GM23338 (cell line): ENCODE results near the gene KCNH4. TPM values are rescaled to one million over a fixed set of nuclear protein-coding genes. Genes with fewer than 3 reads are reported as not detected.

Experiments
- ATAC-seq: fragments of 200-7000 bp; cut with Tn5 transposase; 3 replicates; pipeline ENCODE4 v1.9.1; 2020
- DNase-seq: peaks from one replicate; pipeline ENCODE4 v3.0.0-alpha.2; 2015; ENCODE audit warnings: low spot score
- H2AFZ ChIP-seq: fragments of 200-600 bp; sonication (generic); 2 replicates; pipeline ENCODE4 v1.8.0; 2016; ENCODE audit warnings: antibody characterized with exemption, mild to moderate bottlenecking, moderate library complexity
- H3F3A ChIP-seq: fragments of 200-600 bp; sonication (generic); replicated peaks from 2 replicates; pipeline ENCODE4 v1.8.0; 2017; ENCODE audit warnings: antibody characterized with exemption, mixed run types, low read depth
- H3K27ac ChIP-seq: fragments of 200-600 bp; sonication (generic); 2 replicates; pipeline ENCODE4 v1.6.1; 2016; ENCODE audit warnings: low read depth
- H3K27me3 ChIP-seq: fragments of 200-600 bp; sonication (generic); 2 replicates; pipeline ENCODE4 v1.8.0; 2016; ENCODE audit warnings: mild to moderate bottlenecking, mixed run types, moderate library complexity; ENCODE audit not compliant: insufficient read depth
- H3K36me3 ChIP-seq: fragments of 200-600 bp; sonication (generic); 2 replicates; pipeline ENCODE4 v1.8.0; 2016; ENCODE audit warnings: mild to moderate bottlenecking; ENCODE audit not compliant: insufficient read depth
- H3K4me1 ChIP-seq: fragments of 200-600 bp; sonication (generic); 2 replicates; pipeline ENCODE4 v1.8.0; 2016; ENCODE audit warnings: mild to moderate bottlenecking, moderate library complexity; ENCODE audit not compliant: insufficient read depth
- H3K4me2 ChIP-seq: fragments of 200-600 bp; sonication (generic); 2 replicates; pipeline ENCODE4 v1.7.1; 2017; ENCODE audit warnings: mixed run types
- H3K4me3 ChIP-seq: fragments of 200-600 bp; sonication (generic); 2 replicates; pipeline ENCODE4 v1.6.1; 2016; ENCODE audit warnings: mixed run types
- H3K79me2 ChIP-seq: fragments of 200-600 bp; sonication (generic); replicated peaks from 2 replicates; pipeline ENCODE4 v1.8.0; 2017; ENCODE audit warnings: mild to moderate bottlenecking; ENCODE audit not compliant: insufficient read depth
- H3K9me2 ChIP-seq: fragments of 200-600 bp; sonication (generic); 2 replicates; pipeline ENCODE4 v1.8.0; 2017; ENCODE audit not compliant: insufficient read depth
- H4K20me1 ChIP-seq: fragments of 200-600 bp; sonication (generic); replicated peaks from 2 replicates; pipeline ENCODE4 v1.8.0; 2017; ENCODE audit warnings: mild to moderate bottlenecking; ENCODE audit not compliant: insufficient read depth
- H3K27ac Mint-ChIP-seq: 2 replicates; pipeline ENCODE4 v1.8.0; 2020; ENCODE audit warnings: inconsistent platforms, mild to moderate bottlenecking, moderate library complexity, mixed read lengths
- H3K27me3 Mint-ChIP-seq: 3 replicates; pipeline ENCODE4 v1.8.0; 2022; ENCODE audit warnings: low read depth, mild to moderate bottlenecking, moderate library complexity, mixed read lengths, inconsistent platforms; ENCODE audit not compliant: insufficient read depth, poor library complexity
- H3K36me3 Mint-ChIP-seq: 3 replicates; pipeline ENCODE4 v1.8.0; 2021; ENCODE audit warnings: low read depth, mild to moderate bottlenecking, inconsistent platforms, moderate library complexity, mixed read lengths
- H3K4me1 Mint-ChIP-seq: 3 replicates; pipeline ENCODE4 v1.8.0; 2020; ENCODE audit warnings: mild to moderate bottlenecking, inconsistent platforms, mixed read lengths
- H3K4me3 Mint-ChIP-seq: 3 replicates; pipeline ENCODE4 v1.8.0; 2021; ENCODE audit warnings: moderate library complexity, mild to moderate bottlenecking, inconsistent platforms, mixed read lengths
- H3K9me3 Mint-ChIP-seq: 3 replicates; pipeline ENCODE4 v1.8.0; 2020; ENCODE audit warnings: moderate library complexity, mild to moderate bottlenecking, inconsistent platforms, mixed read lengths
- CREB1 ChIP-seq: fragments of 250-450 bp; sonication (Bioruptor Pico); IDR thresholded peaks from 2 replicates; pipeline ENCODE4 v1.5.0; 2020; ENCODE audit warnings: low read depth, mild to moderate bottlenecking, moderate library complexity
- CTCF ChIP-seq, 2 experiments: fragments of 200-600 bp in 1 of 2; sonication (generic) in 1 of 2; conservative IDR thresholded peaks; 2 replicates each; pipeline versions ENCODE4 v1.5.1 to v1.6.1; 2016 to 2017; ENCODE audit warnings: antibody characterized with exemption in 2 of 2, low read depth in 2 of 2, mild to moderate bottlenecking in 2 of 2, moderate library complexity in 1 of 2
- EZH2 ChIP-seq: fragments of 200-600 bp; sonication (generic); IDR thresholded peaks from one replicate; pipeline ENCODE4 v1.8.0; 2017; ENCODE audit warnings: antibody characterized with exemption, mild to moderate bottlenecking, low read depth; ENCODE audit not compliant: unreplicated experiment
- EZH2phosphoT487 ChIP-seq: fragments of 200-600 bp; sonication (generic); IDR thresholded peaks from one replicate; pipeline ENCODE4 v1.8.1; 2018; ENCODE audit warnings: antibody characterized with exemption; ENCODE audit not compliant: unreplicated experiment
- NANOG ChIP-seq: IDR thresholded peaks from 2 replicates; pipeline ENCODE4 v1.6.1; 2016; ENCODE audit warnings: antibody characterized with exemption, borderline replicate concordance
- ZNF114 ChIP-seq: fragments of 250-450 bp; sonication (Bioruptor Pico); IDR thresholded peaks from 2 replicates; pipeline ENCODE4 v1.5.0; 2020; ENCODE audit warnings: mild to moderate bottlenecking, moderate library complexity
- polyA plus RNA-seq: library from polyadenylated mRNA; unstranded; fragments of >200 nt; fragmentation: Nextera tagmentation; extraction: Ambion mirVana; gene quantifications from 2 replicates; pipeline ENCODE4 v1.2.1, GENCODE V29; 2016
- total RNA-seq: library from RNA; depleted of rRNA; stranded (reverse); fragments of >200 nt; shearing (Covaris generic); gene quantifications from 2 replicates; pipeline ENCODE4 v1.2.3, GENCODE V29; 2014
- TF ChIP-seq, protein P1 (sequence below): fragments of 250-450 bp; sonication (Bioruptor Pico); IDR thresholded peaks from 2 replicates; pipeline ENCODE4 v1.5.0; 2020; ENCODE audit warnings: mild to moderate bottlenecking, moderate library complexity
- TF ChIP-seq, protein P2 (sequence below): IDR thresholded peaks from one replicate; pipeline ENCODE4 v1.6.1; 2018; ENCODE audit warnings: antibody characterized with exemption; ENCODE audit not compliant: unreplicated experiment

Gene KCNH4
- total and polyA plus RNA-seq, 2 experiments from 2014 or later: 0.08 to 0.49 TPM

- Mint-ChIP-seq H3K27me3 (peaks cover 2% of the 10 kb centered on the region), H3K9me3 (no peaks in the 10 kb centered on the region), H3K4me1 (no peaks in the 10 kb centered on the region), H3K4me3 (no peak overlapping the region), H3K27ac (no peak overlapping the region), H3K36me3 (peaks cover 22% of the 10 kb centered on the region)
- Histone ChIP-seq H3F3A (no peaks in the 10 kb centered on the region), H3K4me3 (no peak overlapping the region), H3K36me3 (no peaks in the 10 kb centered on the region), H3K79me2 (0 out of 2 replicates have a peak, but pooled peaks cover 3% of the 10 kb centered on the region), H3K4me1 (no peaks in the 10 kb centered on the region), H3K27ac (no peak overlapping the region), H2AFZ (no peak overlapping the region), H3K4me2 (no peak overlapping the region), H4K20me1 (no peaks in the 10 kb centered on the region), H3K9me2 (no peaks in the 10 kb centered on the region), H3K27me3 (no peaks in the 10 kb centered on the region)
- no peak for DNase-seq
- no peak for ATAC-seq
- TF ChIP-seq, protein P1, sequence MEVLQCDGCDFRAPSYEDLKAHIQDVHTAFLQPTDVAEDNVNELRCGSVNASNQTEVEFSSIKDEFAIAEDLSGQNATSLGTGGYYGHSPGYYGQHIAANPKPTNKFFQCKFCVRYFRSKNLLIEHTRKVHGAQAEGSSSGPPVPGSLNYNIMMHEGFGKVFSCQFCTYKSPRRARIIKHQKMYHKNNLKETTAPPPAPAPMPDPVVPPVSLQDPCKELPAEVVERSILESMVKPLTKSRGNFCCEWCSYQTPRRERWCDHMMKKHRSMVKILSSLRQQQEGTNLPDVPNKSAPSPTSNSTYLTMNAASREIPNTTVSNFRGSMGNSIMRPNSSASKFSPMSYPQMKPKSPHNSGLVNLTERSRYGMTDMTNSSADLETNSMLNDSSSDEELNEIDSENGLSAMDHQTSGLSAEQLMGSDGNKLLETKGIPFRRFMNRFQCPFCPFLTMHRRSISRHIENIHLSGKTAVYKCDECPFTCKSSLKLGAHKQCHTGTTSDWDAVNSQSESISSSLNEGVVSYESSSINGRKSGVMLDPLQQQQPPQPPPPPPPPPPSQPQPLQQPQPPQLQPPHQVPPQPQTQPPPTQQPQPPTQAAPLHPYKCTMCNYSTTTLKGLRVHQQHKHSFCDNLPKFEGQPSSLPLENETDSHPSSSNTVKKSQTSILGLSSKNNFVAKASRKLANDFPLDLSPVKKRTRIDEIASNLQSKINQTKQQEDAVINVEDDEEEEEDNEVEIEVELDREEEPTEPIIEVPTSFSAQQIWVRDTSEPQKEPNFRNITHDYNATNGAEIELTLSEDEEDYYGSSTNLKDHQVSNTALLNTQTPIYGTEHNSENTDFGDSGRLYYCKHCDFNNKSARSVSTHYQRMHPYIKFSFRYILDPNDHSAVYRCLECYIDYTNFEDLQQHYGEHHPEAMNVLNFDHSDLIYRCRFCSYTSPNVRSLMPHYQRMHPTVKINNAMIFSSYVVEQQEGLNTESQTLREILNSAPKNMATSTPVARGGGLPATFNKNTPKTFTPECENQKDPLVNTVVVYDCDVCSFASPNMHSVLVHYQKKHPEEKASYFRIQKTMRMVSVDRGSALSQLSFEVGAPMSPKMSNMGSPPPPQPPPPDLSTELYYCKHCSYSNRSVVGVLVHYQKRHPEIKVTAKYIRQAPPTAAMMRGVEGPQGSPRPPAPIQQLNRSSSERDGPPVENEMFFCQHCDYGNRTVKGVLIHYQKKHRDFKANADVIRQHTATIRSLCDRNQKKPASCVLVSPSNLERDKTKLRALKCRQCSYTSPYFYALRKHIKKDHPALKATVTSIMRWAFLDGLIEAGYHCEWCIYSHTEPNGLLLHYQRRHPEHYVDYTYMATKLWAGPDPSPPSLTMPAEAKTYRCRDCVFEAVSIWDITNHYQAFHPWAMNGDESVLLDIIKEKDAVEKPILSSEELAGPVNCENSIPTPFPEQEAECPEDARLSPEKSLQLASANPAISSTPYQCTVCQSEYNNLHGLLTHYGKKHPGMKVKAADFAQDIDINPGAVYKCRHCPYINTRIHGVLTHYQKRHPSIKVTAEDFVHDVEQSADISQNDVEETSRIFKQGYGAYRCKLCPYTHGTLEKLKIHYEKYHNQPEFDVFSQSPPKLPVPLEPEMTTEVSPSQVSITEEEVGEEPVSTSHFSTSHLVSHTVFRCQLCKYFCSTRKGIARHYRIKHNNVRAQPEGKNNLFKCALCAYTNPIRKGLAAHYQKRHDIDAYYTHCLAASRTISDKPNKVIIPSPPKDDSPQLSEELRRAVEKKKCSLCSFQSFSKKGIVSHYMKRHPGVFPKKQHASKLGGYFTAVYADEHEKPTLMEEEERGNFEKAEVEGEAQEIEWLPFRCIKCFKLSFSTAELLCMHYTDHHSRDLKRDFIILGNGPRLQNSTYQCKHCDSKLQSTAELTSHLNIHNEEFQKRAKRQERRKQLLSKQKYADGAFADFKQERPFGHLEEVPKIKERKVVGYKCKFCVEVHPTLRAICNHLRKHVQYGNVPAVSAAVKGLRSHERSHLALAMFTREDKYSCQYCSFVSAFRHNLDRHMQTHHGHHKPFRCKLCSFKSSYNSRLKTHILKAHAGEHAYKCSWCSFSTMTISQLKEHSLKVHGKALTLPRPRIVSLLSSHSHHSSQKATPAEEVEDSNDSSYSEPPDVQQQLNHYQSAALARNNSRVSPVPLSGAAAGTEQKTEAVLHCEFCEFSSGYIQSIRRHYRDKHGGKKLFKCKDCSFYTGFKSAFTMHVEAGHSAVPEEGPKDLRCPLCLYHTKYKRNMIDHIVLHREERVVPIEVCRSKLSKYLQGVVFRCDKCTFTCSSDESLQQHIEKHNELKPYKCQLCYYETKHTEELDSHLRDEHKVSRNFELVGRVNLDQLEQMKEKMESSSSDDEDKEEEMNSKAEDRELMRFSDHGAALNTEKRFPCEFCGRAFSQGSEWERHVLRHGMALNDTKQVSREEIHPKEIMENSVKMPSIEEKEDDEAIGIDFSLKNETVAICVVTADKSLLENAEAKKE: no peak
- TF ChIP-seq CTCF (conservative IDR thresholded peaks at IDR 0.05; ENCODE audit: low read depth in 2 of 2) (no peak), ZNF114 (CRISPR knock-in tag) (no peak), CREB1 (CRISPR knock-in tag) (no peak), EZH2 (no peak), NANOG (no peak), EZH2phosphoT487 (no peak)
- TF ChIP-seq, protein P2, sequence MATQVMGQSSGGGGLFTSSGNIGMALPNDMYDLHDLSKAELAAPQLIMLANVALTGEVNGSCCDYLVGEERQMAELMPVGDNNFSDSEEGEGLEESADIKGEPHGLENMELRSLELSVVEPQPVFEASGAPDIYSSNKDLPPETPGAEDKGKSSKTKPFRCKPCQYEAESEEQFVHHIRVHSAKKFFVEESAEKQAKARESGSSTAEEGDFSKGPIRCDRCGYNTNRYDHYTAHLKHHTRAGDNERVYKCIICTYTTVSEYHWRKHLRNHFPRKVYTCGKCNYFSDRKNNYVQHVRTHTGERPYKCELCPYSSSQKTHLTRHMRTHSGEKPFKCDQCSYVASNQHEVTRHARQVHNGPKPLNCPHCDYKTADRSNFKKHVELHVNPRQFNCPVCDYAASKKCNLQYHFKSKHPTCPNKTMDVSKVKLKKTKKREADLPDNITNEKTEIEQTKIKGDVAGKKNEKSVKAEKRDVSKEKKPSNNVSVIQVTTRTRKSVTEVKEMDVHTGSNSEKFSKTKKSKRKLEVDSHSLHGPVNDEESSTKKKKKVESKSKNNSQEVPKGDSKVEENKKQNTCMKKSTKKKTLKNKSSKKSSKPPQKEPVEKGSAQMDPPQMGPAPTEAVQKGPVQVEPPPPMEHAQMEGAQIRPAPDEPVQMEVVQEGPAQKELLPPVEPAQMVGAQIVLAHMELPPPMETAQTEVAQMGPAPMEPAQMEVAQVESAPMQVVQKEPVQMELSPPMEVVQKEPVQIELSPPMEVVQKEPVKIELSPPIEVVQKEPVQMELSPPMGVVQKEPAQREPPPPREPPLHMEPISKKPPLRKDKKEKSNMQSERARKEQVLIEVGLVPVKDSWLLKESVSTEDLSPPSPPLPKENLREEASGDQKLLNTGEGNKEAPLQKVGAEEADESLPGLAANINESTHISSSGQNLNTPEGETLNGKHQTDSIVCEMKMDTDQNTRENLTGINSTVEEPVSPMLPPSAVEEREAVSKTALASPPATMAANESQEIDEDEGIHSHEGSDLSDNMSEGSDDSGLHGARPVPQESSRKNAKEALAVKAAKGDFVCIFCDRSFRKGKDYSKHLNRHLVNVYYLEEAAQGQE: no peak
These were observed 43.7 kb upstream of the KCNH4 start for GRCh38 chr17:42224651-42225050.
